GM10266 (cell line): ENCODE data around the gene HOMER3.
A peak's percentile ranks its signal among the peaks of the same experiment; 100 is the strongest.

Experiments used
- DNase-seq: peaks from one replicate; pipeline ENCODE4 v3.0.0; 2012; ENCODE audit errors: extremely low spot score
- CTCF ChIP-seq: IDR thresholded peaks from 2 replicates; pipeline ENCODE4 v1.5.1; 2012; ENCODE audit warnings: mild to moderate bottlenecking, low read depth; ENCODE audit not compliant: control insufficient read depth, insufficient read depth; ENCODE audit errors: missing control alignments

Gene HOMER3

GRCh38 chr19:18932216-18932841 is 8.7 kb downstream of the HOMER3 start:
- DNase-seq = peak; percentile 92
- TF ChIP-seq CTCF = no peak

- no peak for TF ChIP-seq CTCF
- DNase-seq = no peak
Measured at GRCh38 chr19:18931316-18932162, 9.5 kb downstream of the HOMER3 start.

- TF ChIP-seq CTCF = no peak
- no peak for DNase-seq
Measured at GRCh38 chr19:18929311-18929710, 11.7 kb downstream of the HOMER3 start.

- no peak for DNase-seq
- TF ChIP-seq CTCF = no peak
Measured at GRCh38 chr19:18928018-18928805, 12.8 kb downstream of the HOMER3 start.

GRCh38 chr19:18924684-18925213 is 16.3 kb downstream of the HOMER3 start:
- no peak for DNase-seq
- TF ChIP-seq CTCF = no peak

GRCh38 chr19:18922228-18922985 is 18.6 kb downstream of the HOMER3 start:
- DNase-seq = no peak
- no peak for TF ChIP-seq CTCF
